HTERT RPE-1 (cell line): ENCODE measurements around the gene THSD7B.
"Not testable (repeated sequence)": the region's sequence is repeated elsewhere in the genome, so short reads cannot be mapped to it uniquely, and the experiment has no call there.

ENCODE experiments used
- in situ Hi-C: fragments of 300-500 bp; cut with MboI; formaldehyde crosslinking; loops from 4 replicates; pipeline ENCODE4 v1.14.3; 2020; ENCODE audit warnings: low sequenced_read_pairs

THSD7B gene

DNA sequence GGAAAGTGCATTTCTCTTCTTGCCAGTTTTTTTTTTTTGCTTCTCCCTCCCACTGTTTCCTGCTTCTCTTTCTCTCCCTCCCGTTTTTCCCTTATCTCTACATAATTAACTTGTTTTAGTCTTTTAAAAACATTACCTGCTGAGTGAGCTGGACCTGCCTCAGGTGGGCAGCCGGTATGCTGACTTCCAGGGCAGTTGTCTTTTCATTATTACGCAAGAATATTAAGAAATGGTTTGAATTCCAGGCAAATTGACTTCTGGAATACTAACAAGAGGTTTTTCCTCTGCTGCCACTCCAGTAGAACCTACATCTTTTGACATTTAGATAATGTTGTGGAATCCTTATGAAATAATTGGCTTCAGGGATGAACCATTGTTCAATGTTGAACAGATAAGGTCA, 161.8 kb downstream of the THSD7B start:
- in situ Hi-C loops: no loop called here

DNA sequence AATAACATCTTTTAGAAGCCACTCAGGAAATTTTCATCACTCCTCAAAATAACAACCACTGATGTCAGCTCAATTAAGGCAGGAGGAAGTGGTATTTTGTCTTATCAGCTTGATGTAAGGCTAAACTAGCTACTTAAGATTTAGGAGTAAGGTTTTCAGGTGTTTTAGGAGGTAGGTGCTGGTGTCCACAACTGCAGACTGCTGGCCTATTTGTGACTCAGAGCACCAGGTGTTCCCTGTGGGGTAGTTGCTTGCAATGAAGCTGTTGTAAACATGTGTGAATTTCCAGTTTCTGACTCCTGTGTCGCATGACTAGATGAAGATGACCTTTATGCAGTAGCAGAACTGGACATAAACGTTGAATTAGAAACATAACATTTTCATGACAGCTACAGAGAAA, 164.2 kb downstream of the THSD7B start:
- in situ Hi-C loops: no loop called here

DNA sequence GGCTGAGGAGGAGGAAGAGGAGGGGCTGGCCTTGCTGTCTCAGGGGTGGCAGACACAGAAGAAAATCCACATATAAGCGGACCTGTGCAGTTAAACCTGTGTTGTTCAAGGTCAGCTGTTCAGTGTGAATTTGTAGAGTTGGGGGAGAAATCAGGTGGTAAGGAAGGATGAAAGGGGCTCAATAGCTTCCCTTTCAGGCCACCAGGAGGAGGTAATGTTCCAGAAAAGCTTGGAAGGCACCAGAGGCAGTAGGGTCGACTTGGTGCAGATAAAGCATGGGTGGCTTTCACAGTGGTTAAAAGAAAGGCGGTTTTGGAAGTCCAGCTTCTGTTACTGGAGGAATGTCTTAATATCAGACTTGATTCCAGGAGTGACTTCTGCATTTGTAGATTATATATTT, 167.4 kb downstream of the THSD7B start:
- in situ Hi-C loops: no loop called here

DNA sequence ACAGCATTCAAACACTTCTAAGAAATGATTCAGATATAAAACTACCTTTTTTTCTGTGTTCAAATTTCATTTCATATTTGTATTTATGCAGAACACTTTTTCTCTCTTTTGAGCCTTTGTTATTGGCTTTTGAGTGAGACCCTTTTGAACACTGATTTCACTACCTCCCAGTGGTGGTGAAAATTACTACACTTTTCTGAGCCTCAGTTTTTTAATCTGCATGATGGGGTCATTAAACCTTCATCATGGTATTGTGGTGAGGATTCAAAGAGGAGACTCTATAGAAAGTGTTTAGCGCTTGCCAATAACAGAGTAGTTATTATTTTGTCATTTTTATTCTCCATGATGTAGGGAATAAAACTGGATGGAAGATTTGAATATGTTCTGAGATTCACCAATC, 169.8 kb downstream of the THSD7B start:
- in situ Hi-C loops: no loop called here

DNA sequence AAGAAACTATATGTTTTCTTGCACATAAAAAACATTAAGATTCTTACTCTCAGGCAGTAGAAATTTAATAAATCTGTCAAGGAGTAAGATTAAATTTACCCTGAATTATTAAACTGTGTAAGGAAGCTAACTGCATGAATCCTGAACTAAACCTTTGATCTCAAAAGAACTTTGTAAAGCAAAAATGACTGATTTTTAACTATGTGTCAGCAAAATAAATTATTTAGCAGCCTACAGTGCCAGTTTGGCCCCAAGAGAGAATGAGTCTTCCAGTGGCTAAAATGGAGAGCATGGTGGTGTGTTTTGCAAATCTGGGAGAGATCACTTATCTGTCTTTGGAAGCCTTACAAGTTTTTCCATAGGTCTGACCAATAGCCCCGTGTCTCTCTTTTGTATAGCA, 190.7 kb downstream of the THSD7B start:
- in situ Hi-C loops: no loop called here

DNA sequence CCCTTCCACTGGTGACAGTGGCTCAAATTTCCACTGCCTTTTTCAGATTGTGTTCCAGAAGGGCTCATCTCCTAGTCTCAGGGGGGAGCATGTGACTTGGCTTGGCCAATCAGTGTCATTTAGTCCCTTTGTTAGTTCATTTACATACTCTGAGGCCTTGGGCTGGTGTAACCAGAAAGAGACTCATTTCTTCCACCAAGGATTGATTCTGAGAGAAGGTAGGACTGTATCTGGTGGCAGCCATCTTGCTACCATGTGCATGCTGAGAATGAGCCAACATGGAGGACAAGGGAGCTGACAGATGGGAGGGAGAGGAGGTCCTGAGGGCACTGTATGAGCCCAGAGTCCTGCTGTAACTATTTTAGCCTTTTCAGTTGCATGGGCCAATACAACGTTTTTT, 191.7 kb downstream of the THSD7B start:
- in situ Hi-C loops: no loop called here

DNA sequence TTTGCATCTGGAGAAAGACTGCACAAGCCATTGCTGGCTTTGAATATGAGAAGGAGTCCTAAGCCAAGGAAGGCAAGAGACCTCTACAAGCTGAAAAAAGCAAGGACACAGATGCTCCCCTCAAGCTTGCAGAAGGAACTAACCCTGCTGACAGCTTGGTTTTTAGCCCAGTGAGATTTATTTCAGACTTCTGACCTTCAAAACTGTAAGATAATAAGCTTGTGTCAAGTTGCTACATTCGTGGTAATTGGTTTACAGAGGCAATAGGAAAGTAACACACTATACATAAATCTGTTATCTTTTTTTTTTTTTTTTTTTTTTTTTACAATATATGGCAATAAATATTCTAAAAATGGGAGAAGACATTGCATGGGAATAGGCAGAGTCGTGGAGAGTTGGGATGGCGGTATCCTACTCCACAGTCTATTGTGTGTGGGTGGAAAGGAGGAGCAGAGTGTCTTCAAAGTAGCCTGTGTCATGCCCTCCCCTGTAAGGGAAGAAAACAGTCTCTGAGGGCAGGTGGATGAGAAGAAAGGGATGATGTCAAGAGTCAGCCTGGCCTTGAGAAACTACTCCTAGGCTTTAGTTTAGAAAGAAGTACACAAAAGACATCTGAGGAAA, 196.9 kb downstream of the THSD7B start:
- in situ Hi-C loops: no loop called here

DNA sequence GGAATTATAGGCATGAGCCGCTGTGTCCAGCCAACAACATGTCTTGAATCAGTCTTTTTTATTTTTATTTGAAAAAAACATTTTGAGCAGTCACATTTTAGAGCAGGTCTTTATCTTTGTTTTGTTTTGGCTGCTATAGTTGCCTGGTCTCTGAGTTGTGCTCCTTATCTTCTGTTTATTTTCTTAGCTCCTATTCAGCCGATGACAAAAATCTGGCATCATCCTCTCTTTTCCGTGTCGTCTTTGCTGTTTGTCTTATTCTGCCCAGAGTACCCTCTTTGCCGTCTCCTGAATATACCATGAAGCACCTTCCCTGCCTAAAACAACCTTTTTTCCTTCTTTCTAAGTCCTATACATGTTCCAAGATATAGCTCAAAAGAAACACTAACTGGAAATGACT, 201.1 kb downstream of the THSD7B start:
- in situ Hi-C loops: no loop called here

DNA sequence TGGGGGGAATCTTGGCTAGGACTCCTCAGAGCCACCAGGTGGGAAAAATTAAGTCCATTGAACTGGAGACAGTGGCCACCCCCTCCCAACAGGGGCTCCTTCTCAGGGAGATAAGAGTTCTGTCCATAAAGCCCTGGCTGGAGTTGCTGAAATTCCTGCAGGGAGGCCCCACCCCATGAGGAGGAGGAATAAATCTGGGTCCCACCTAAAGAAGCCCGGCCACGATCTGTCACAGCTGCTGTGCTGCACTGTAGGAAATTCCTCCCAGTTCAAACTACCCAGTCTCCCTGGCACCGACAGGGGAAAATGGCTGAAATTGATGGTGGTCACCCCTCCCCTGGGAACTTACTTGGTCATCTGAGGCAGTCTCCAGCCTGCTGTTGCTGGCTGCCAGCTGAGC, 215.0 kb downstream of the THSD7B start:
- in situ Hi-C loops: no loop called here

DNA sequence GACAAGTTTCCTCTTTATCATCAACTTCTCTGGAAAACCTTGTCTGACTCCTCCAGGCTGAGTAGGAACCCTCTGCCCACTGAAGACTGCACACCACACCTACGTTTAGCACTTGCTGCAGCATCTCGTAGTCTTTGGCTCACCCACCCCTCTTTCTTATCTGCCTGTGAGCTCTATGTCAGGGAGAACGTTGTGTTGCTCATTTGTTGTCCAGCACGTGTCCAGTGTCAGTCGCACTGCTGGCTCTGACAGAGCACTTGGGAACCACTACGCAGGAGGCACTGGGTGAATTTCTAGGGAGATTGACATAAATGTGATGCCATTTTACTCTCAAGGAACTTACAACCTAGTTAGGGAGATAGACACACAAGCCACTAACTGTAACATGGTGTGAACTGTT, 216.3 kb downstream of the THSD7B start:
- in situ Hi-C loops: not testable (repeated sequence)

DNA sequence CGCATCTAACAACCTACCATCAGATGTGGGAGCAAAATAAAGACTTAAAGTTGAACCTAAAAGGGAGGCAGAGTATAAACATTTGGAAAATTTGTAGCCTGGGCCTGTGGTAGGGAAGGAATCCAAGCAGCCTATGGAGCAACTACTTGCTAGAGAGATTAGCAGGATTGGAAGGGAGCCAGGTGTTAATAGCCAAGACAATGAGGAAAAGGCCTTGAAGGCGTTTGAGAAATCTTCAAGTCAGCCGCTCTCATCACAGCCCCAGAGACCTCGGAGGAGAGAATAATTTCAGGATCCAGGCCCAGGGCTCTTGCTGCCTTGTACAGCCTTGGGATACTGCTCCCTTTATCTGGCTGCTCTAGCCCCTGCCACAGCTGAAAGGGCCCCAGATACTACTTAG, 219.7 kb downstream of the THSD7B start:
- in situ Hi-C loops: no loop called here

DNA sequence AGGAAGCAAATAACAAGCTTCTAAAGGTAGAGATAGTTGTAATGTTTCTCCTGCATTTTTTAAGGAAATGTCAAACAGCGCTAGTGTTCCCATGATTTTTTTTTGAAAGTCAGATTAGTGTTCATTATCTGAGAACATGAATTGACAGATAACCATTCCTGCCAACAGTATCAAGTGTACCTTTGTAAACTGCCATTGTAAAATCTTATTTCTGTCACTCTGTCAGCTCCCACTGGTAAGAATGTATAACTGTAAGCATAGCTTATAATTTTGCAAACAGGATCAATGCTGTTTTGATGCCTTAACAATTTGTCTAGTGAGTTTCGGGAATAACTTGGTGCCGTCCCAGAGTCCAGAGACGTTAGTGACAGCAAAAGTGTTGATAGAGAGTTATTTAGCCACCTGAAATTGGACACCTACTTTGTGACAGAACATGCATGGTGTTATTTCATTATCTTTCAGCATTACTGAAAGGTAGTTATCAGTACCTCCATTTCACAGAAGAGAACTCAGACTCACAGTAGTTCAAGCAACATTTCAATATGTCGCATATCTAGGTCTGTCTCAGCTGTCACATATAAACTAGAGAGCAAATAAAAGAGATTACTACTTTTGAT, 221.4 kb downstream of the THSD7B start:
- in situ Hi-C loops: no loop called here

DNA sequence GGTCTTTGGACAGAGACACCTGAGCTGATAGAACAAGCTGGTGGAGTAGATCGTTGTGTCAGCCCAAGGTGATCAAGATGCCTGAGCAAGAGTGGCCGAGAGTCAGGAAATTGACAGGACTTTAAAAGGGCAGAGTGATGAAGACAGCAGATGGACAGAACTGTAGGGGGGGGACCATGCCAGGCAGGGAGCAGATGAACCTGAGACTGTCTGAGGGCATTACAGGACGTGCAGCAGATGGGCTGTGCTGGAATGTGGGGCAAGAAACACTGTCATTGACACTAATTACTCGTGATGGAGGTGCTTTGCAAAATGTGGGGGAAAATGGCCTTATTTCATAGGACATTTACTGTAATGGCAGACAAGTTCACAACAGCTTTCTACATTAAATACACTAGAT, 225.0 kb downstream of the THSD7B start:
- in situ Hi-C loops: no loop called here

DNA sequence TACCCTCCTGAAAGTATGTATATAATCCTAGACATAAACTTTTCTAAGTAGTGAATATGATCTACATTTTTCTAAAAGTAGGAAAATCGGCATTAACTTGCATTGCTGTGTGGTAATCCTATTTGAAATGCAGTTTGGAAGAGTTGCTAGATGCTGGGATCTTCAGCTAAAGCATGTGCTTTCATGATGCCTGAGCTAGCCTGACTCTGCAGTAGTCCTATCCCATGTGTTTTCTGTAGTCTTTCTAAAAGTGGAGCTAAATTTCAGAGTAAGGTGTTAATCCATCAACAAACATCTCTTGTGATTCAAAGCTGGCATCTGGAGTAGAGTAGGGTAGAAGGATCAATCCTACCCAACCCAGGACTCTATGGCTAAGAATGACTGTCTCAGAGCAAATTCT, 229.4 kb downstream of the THSD7B start:
- in situ Hi-C loops: no loop called here

DNA sequence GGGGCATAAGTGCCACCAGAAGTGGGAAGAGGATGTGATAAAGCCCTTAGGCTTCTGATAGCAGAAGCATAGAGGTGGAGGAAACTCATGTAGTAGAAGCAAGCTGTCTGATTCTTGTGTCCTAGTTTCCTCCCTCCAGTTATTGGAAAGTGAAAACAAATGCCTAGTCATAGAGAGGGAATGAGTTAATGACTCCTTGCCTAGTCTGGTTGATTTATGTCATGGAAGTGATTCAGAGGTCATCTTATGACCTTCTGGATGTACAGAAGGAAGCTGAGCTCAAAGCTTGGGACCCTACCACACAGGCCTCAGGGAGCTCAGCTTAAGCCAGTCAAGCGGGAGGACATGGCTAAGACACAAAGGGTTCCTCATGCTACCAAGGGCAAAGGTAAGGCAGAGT, 232.2 kb downstream of the THSD7B start:
- in situ Hi-C loops: no loop called here

DNA sequence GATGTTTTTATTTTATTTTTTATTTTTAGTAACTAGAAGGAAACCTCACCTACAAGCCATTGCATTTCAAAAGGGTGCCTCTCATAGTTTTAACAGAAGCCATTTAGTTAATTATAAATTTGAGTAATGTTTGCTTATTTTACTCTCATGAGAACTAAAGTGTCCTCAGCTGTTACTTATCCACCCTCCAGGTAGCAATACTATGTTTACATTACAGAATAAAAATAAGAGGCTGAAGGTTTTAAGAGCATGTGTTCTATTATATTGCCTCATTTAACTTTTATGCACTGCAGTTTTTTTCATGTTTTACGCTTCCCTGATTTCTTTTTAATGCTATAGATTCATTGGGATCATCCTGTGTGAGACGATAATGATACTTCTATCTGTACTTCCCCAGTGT, 235.5 kb downstream of the THSD7B start:
- in situ Hi-C loops: no loop called here

DNA sequence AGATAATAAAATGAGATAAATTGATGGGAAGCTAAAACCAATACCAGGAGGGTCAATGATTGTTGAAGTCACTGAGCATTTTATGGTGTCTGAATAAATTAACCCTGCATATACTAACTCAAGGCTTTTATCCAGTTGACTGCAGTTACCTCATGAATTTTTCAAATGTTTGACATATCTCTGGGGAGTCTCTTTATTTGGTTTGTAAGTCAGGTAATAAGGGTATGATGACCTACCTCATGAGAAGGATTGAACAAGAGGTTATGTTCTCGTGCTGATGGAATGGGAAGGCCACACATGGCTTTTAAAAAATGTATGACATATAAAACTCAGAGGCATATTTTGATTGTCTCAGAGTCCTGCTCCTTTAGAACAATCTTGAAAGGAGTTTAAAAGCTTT, 237.6 kb downstream of the THSD7B start:
- in situ Hi-C loops: no loop called here

DNA sequence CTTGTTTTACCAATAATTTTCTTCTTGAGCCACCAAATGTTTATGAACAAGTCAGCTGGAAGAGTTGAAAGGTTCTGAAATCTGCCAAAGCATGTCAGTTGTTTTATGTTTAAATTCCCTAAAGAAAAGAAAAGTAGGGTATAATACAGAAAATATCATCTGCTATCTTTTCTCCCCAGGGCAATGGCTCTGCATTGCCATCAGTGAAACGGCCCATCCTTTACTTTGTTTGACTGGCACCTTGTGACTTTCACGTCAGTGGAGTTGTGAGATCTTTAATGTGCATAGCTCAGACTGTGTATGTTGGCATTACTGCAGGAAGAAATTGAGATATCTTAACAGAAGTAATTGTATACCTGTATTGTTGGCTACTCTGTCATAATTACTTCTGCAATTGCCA, 239.9 kb downstream of the THSD7B start:
- in situ Hi-C loops: no loop called here

DNA sequence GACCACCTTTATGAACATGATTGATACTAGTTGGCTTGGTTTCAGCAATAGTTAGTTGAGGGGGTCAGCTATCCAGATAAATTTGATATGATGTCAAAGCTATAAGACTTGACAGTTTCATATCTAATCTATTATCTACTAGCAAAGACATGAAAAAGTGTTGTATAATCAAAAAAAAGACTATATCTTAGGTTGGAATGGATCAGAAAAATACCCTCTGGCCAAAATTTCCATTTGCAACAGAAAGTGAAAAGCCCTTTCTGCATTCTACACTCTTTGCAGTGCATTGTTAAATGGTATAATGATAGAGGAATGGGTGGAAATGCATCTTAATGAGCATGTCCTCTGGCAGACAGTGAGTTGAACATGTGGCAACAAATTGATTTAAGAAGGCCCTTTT, 242.6 kb downstream of the THSD7B start:
- in situ Hi-C loops: no loop called here

DNA sequence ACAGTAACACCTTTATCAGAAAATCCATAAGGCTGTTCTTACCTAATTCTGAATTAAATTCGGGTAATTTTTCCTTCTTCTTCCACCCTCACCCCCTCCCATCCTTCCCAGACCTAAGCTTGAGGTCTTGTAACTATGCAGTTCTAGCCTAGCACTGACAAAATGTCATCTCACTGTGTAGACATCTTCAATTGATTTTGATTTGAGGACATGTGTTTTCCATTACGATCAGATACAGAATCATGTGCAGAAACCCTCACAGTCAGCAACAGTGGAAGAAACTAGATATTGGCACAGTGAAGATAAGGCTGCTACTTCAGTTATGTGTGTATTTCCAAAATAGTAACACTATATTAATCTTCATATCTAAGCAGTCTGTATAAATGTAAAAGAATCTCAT, 244.6 kb downstream of the THSD7B start:
- in situ Hi-C loops: no loop called here

DNA sequence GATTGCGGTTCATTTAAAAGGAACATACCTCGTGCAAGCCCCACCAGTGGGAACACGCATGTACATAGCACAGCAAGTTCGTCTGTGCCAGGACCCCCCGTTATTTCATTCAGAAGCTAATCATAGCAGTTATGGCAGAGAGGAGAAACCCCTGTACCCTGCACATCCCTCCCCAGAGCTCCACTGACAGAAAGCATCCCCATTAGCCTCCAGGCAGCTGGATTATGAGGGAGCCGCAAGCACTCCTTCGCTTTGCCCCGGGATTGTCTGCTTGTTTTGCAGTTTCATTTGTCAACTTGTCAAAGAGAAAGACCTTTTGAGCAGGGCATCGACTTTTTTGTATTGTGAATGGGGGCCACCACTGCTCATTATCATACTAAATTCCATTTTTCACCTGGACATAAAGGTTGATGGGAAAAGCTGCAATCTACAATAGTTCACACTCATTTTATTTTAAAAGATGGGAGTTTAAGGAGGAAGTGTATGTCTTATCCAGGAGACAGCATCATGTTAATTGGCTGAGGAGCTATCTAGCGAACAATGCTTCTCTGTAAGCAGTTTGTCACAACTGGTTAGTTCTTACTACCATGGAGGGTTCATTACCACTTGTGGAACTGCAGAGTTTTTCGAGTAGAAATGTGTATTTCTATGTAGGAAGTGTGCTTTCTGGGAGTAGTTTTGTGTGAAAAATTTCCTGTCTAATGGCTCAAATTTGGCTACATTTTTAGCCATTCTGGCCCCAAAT, 255.3 kb downstream of the THSD7B start:
- in situ Hi-C loops: no loop called here

DNA sequence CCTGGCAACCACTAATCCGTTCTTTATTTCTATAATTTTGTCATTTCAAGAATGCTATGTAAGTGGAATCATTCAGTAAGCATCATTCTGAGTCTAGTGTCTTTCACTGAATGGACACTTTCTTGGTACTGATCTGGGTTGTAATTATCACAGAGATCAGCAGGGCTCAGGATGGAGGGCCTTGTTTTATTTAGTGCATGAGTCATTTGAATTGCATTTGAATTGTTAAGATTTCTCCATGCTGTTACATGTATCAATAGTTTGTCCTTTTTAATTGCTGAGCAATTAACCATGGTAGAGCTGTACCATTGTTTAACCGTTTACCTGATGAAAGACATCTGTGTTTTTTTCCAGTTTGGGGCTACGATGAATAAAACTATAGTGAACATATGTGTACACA, 256.4 kb downstream of the THSD7B start:
- in situ Hi-C loops: no loop called here

DNA sequence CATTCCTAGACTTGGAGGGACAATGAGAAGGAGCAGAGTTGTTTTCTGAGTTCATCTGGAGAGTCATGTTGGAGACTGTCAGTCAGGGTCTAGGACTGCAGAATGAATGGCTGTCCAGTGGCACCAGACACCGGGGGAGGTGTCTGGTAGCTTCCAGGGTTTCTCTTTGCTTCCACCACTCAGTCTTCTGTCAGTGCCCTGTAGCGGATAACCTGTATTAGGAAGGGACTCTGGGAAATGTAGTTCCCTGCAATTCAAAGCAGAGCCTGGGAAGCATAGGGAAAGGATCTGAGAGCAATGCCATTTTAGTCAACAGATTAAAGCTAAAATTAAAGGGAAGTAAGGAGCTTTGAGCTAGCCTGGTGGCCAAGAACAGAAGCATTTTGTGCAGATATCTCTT, 257.9 kb downstream of the THSD7B start:
- in situ Hi-C loops: no loop called here
